WTC11 (cell line): ENCODE results near the gene BOC. TPM values are rescaled to one million over a fixed set of nuclear protein-coding genes. Genes with fewer than 3 reads are reported as not detected.

ENCODE experiments used
- ATAC-seq: fragments of 200-7000 bp; cut with Tn5 transposase; 2 replicates; pipeline ENCODE4 v1.10.0; 2021; ENCODE audit warnings: mild to moderate bottlenecking, moderate library complexity
- CTCF ChIA-PET: fragments of 300-600 bp; sonication (Branson Sonifier 250); formaldehyde crosslinking; loops from one replicate; lab custom pipeline; 2021; ENCODE audit warnings: antibody characterized with exemption; lab: Charles Lee
- POLR2A ChIA-PET: fragments of 350-600 bp; sonication (Branson Sonifier 250); formaldehyde crosslinking; loops from one replicate; lab custom pipeline; 2021; ENCODE audit warnings: antibody characterized with exemption; lab: Charles Lee
- DNase-seq: peaks from one replicate; pipeline ENCODE4 v3.0.0; 2021; ENCODE audit warnings: low spot score
- H3K27ac Mint-ChIP-seq: 2 replicates; pipeline ENCODE4 v1.8.0; 2021; ENCODE audit warnings: mixed read lengths
- H3K27me3 Mint-ChIP-seq: 2 replicates; pipeline ENCODE4 v1.8.0; 2021; ENCODE audit warnings: low read depth, mild to moderate bottlenecking, moderate library complexity, mixed read lengths
- H3K36me3 Mint-ChIP-seq: 2 replicates; pipeline ENCODE4 v1.8.0; 2021; ENCODE audit warnings: mixed read lengths
- H3K4me1 Mint-ChIP-seq: 2 replicates; pipeline ENCODE4 v1.8.0; 2022; ENCODE audit warnings: mixed read lengths
- H3K4me3 Mint-ChIP-seq: 2 replicates; pipeline ENCODE4 v1.8.0; 2021; ENCODE audit warnings: mild to moderate bottlenecking, moderate library complexity, mixed read lengths
- H3K9me3 Mint-ChIP-seq: 2 replicates; pipeline ENCODE4 v1.8.0; 2021; ENCODE audit warnings: mixed read lengths
- CREB1 ChIP-seq: sonication (generic); formaldehyde crosslinking; IDR thresholded peaks from 2 replicates; pipeline ENCODE4 v1.8.0; 2023; ENCODE audit warnings: mild to moderate bottlenecking, missing genetic modification reagents
- ETV6 ChIP-seq: sonication (generic); formaldehyde crosslinking; IDR thresholded peaks from 2 replicates; pipeline ENCODE4 v1.8.1; 2022; ENCODE audit warnings: mild to moderate bottlenecking, missing genetic modification reagents
- MYBL2 ChIP-seq: sonication (generic); formaldehyde crosslinking; IDR thresholded peaks from 2 replicates; pipeline ENCODE4 v1.8.1; 2023; ENCODE audit warnings: mild to moderate bottlenecking, moderate library complexity, missing genetic modification reagents
- NR3C1 ChIP-seq: sonication (generic); formaldehyde crosslinking; conservative IDR thresholded peaks from 2 replicates; pipeline ENCODE4 v1.8.1; 2023; ENCODE audit warnings: low read depth, mild to moderate bottlenecking, missing genetic modification reagents
- PRRX2 ChIP-seq: fragments of 250-450 bp; sonication (Bioruptor Pico); IDR thresholded peaks from 2 replicates; pipeline ENCODE4 v1.8.0; 2021; ENCODE audit warnings: mild to moderate bottlenecking
- TCF7 ChIP-seq: sonication (generic); formaldehyde crosslinking; IDR thresholded peaks from 2 replicates; pipeline ENCODE4 v1.8.0; 2022; ENCODE audit warnings: mild to moderate bottlenecking, low read depth, missing genetic modification reagents, moderate library complexity
- ZNF121 ChIP-seq: sonication (generic); formaldehyde crosslinking; IDR thresholded peaks from 2 replicates; pipeline ENCODE4 v1.8.0; 2023; ENCODE audit warnings: missing genetic modification reagents
- ZNF232 ChIP-seq: sonication (generic); formaldehyde crosslinking; IDR thresholded peaks from 2 replicates; pipeline ENCODE4 v1.8.0; 2022; ENCODE audit warnings: mild to moderate bottlenecking, missing genetic modification reagents
- ZNF263 ChIP-seq: sonication (generic); formaldehyde crosslinking; IDR thresholded peaks from 2 replicates; pipeline ENCODE4 v1.8.1; 2022; ENCODE audit warnings: low read depth, mild to moderate bottlenecking, moderate library complexity, missing genetic modification reagents
- total RNA-seq: library from RNA; stranded (reverse); gene quantifications from 3 replicates; pipeline ENCODE4 v1.2.3, GENCODE V29; 2021
- TF ChIP-seq, protein P1 (sequence below): sonication (generic); formaldehyde crosslinking; conservative IDR thresholded peaks from 2 replicates; pipeline ENCODE4 v1.8.1; 2022; ENCODE audit warnings: mild to moderate bottlenecking, missing genetic modification reagents
- TF ChIP-seq, protein P2 (sequence below): sonication (generic); formaldehyde crosslinking; IDR thresholded peaks from 2 replicates; pipeline ENCODE4 v1.8.1; 2022; ENCODE audit warnings: missing genetic modification reagents, borderline replicate concordance
- TF ChIP-seq, protein P3 (sequence below): sonication (generic); formaldehyde crosslinking; IDR thresholded peaks from 2 replicates; pipeline ENCODE4 v1.8.1; 2023; ENCODE audit warnings: mild to moderate bottlenecking, missing genetic modification reagents
- TF ChIP-seq, protein P4 (sequence below): fragments of 250-450 bp; sonication (Bioruptor Pico); IDR thresholded peaks from 2 replicates; pipeline ENCODE4 v1.9.0; 2021; ENCODE audit warnings: mild to moderate bottlenecking
- TF ChIP-seq, protein P5 (sequence below): sonication (generic); formaldehyde crosslinking; IDR thresholded peaks from 2 replicates; pipeline ENCODE4 v1.8.1; 2022; ENCODE audit warnings: mild to moderate bottlenecking, missing genetic modification reagents, moderate library complexity, borderline replicate concordance
- TF ChIP-seq, protein P6 (sequence below): sonication (generic); formaldehyde crosslinking; IDR thresholded peaks from 2 replicates; pipeline ENCODE4 v1.8.1; 2023; ENCODE audit warnings: mild to moderate bottlenecking, missing genetic modification reagents, moderate library complexity
- TF ChIP-seq, protein P7 (sequence below): fragments of 200-600 bp; IDR thresholded peaks from 2 replicates; pipeline ENCODE4 v1.8.0; 2022; ENCODE audit warnings: antibody characterized with exemption
- TF ChIP-seq, protein P8 (sequence below): sonication (generic); formaldehyde crosslinking; IDR thresholded peaks from 2 replicates; pipeline ENCODE4 v1.8.0; 2023; ENCODE audit warnings: mild to moderate bottlenecking, missing genetic modification reagents

The BOC gene
- total RNA-seq, 1 experiment from 2014 or later: 8.0 TPM

DNA sequence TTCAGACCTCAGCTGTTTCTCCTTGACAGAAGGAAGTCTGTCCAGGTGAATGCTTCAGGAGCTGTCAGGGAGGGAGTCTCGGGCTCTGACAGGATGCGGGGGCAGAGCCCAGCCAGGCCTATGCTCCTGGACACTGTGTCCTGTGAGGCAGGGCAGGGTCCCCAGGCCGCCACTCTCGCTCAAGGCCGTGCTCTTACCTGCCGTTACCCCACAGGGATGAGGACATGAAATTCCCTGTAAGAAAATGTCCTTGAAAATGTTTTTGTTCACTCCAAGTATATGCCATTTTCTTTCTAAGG is 63.9 kb downstream of the BOC start (continued):
- TF ChIP-seq, protein P1, sequence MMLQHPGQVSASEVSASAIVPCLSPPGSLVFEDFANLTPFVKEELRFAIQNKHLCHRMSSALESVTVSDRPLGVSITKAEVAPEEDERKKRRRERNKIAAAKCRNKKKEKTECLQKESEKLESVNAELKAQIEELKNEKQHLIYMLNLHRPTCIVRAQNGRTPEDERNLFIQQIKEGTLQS (CRISPR knock-in tag): no peak
- TF ChIP-seq, protein P2, sequence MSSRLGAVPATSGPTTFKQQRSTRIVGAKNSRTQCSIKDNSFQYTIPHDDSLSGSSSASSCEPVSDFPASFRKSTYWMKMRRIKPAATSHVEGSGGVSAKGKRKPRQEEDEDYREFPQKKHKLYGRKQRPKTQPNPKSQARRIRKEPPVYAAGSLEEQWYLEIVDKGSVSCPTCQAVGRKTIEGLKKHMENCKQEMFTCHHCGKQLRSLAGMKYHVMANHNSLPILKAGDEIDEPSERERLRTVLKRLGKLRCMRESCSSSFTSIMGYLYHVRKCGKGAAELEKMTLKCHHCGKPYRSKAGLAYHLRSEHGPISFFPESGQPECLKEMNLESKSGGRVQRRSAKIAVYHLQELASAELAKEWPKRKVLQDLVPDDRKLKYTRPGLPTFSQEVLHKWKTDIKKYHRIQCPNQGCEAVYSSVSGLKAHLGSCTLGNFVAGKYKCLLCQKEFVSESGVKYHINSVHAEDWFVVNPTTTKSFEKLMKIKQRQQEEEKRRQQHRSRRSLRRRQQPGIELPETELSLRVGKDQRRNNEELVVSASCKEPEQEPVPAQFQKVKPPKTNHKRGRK: no peak
- TF ChIP-seq ZNF121 (CRISPR knock-in tag) (no peak), TCF7 (CRISPR knock-in tag) (no peak), ZNF263 (CRISPR knock-in tag) (no peak)
- TF ChIP-seq, protein P3, sequence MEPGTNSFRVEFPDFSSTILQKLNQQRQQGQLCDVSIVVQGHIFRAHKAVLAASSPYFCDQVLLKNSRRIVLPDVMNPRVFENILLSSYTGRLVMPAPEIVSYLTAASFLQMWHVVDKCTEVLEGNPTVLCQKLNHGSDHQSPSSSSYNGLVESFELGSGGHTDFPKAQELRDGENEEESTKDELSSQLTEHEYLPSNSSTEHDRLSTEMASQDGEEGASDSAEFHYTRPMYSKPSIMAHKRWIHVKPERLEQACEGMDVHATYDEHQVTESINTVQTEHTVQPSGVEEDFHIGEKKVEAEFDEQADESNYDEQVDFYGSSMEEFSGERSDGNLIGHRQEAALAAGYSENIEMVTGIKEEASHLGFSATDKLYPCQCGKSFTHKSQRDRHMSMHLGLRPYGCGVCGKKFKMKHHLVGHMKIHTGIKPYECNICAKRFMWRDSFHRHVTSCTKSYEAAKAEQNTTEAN (CRISPR knock-in tag): no peak

DNA sequence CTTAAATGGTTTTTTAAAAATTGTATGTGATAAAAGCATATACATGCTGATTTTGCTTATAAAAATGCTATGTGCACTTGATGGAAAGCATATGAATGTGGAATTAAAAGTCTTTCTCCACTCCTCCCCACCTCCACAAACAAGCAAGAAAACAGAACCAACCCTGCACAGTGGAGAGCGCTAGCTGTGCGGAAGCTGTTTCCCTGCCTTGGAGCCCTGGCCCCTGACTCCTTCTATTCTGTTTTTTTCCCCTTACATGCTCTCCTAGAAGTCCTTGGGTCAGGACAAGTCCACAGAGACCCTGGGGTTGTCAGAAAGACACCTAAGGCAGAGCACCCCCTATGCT is 64.2 kb downstream of the BOC start:
- POLR2A ChIA-PET: interaction anchor here (1.1 kb wide), 1 partner anchor 21 kb away, joined by 3 read pairs; no protein-coding TSS in a partner anchor
- H3K4me3 Mint-ChIP-seq: no peak overlapping the region
- H3K36me3 Mint-ChIP-seq: no peaks in the 10 kb centered on the region
- DNase-seq: no peak
- H3K9me3 Mint-ChIP-seq: no peaks in the 10 kb centered on the region
- TF ChIP-seq, protein P4, sequence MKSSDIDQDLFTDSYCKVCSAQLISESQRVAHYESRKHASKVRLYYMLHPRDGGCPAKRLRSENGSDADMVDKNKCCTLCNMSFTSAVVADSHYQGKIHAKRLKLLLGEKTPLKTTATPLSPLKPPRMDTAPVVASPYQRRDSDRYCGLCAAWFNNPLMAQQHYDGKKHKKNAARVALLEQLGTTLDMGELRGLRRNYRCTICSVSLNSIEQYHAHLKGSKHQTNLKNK: no peak
- TF ChIP-seq ZNF232 (CRISPR knock-in tag) (no peak), PRRX2 (CRISPR knock-in tag) (no peak), CREB1 (no peak)
- TF ChIP-seq, protein P5, sequence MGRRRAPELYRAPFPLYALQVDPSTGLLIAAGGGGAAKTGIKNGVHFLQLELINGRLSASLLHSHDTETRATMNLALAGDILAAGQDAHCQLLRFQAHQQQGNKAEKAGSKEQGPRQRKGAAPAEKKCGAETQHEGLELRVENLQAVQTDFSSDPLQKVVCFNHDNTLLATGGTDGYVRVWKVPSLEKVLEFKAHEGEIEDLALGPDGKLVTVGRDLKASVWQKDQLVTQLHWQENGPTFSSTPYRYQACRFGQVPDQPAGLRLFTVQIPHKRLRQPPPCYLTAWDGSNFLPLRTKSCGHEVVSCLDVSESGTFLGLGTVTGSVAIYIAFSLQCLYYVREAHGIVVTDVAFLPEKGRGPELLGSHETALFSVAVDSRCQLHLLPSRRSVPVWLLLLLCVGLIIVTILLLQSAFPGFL (CRISPR knock-in tag): no peak
- TF ChIP-seq, protein P6, sequence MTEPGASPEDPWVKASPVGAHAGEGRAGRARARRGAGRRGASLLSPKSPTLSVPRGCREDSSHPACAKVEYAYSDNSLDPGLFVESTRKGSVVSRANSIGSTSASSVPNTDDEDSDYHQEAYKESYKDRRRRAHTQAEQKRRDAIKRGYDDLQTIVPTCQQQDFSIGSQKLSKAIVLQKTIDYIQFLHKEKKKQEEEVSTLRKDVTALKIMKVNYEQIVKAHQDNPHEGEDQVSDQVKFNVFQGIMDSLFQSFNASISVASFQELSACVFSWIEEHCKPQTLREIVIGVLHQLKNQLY: no peak
- TF ChIP-seq, protein P7, sequence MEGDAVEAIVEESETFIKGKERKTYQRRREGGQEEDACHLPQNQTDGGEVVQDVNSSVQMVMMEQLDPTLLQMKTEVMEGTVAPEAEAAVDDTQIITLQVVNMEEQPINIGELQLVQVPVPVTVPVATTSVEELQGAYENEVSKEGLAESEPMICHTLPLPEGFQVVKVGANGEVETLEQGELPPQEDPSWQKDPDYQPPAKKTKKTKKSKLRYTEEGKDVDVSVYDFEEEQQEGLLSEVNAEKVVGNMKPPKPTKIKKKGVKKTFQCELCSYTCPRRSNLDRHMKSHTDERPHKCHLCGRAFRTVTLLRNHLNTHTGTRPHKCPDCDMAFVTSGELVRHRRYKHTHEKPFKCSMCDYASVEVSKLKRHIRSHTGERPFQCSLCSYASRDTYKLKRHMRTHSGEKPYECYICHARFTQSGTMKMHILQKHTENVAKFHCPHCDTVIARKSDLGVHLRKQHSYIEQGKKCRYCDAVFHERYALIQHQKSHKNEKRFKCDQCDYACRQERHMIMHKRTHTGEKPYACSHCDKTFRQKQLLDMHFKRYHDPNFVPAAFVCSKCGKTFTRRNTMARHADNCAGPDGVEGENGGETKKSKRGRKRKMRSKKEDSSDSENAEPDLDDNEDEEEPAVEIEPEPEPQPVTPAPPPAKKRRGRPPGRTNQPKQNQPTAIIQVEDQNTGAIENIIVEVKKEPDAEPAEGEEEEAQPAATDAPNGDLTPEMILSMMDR: no peak
- TF ChIP-seq, all 79 proteins: peak for 0
- CTCF ChIA-PET: interaction anchor here (1.0 to 2.4 kb wide), 7 partner anchors 10 to 541 kb away, joined by 3 to 13 read pairs (median 4); no protein-coding TSS in a partner anchor
- peaks cover 17% of the 10 kb centered on the region for H3K4me1 Mint-ChIP-seq
- ATAC-seq: no peak
- H3K27ac Mint-ChIP-seq: no peak overlapping the region
- H3K27me3 Mint-ChIP-seq: no peaks in the 10 kb centered on the region

DNA sequence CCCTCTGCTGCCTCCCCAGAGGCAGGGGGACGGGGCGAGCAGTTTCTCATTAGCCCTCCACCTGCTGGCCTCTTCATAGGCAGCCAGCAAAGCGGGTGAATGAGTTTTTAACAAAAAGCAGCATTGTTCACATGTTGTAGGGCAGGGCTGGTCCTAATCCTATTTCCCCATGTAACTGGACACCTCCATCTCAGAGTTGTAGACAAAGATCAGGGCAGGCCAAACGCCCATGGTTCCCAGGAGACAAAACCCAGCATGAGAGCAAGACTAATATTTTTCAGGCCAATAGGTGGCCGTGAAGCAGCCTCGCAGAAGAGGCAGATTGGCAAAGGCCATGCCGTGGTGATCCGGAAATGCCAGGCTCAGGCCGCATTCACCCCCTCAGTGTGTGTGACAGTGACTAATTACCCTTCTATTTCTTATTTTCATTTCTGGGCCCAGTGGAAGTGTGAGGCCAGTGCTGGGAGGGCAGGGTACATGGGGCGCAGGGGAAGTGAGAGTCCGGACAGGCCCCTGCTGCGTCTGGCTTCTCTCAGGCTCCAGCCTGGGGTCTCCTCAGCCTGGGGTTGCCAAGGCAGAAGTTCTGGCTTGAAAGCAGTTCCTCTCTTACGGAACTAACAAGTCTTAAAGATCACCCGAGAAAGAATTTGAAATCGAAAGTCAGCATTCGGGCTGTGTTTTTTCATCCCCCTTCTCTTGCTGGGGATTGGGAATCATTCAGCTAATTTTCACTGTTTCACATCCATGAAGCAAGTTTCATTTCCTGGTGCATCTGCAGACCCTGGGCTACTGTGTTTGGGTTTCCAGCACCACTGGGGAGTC is 64.8 kb downstream of the BOC start:
- H3K4me1 Mint-ChIP-seq: peaks cover 17% of the 10 kb centered on the region
- peak overlapping the region; percentile 82 for H3K27ac Mint-ChIP-seq
- POLR2A ChIA-PET: interaction anchor here (0.6 kb wide), 1 partner anchor 93 kb away, joined by 3 read pairs; no protein-coding TSS in a partner anchor
- TF ChIP-seq MYBL2 (CRISPR knock-in tag) (no peak), ETV6 (no peak), NR3C1 (CRISPR knock-in tag) (no peak)
- TF ChIP-seq, protein P2: no peak
- TF ChIP-seq, protein P8, sequence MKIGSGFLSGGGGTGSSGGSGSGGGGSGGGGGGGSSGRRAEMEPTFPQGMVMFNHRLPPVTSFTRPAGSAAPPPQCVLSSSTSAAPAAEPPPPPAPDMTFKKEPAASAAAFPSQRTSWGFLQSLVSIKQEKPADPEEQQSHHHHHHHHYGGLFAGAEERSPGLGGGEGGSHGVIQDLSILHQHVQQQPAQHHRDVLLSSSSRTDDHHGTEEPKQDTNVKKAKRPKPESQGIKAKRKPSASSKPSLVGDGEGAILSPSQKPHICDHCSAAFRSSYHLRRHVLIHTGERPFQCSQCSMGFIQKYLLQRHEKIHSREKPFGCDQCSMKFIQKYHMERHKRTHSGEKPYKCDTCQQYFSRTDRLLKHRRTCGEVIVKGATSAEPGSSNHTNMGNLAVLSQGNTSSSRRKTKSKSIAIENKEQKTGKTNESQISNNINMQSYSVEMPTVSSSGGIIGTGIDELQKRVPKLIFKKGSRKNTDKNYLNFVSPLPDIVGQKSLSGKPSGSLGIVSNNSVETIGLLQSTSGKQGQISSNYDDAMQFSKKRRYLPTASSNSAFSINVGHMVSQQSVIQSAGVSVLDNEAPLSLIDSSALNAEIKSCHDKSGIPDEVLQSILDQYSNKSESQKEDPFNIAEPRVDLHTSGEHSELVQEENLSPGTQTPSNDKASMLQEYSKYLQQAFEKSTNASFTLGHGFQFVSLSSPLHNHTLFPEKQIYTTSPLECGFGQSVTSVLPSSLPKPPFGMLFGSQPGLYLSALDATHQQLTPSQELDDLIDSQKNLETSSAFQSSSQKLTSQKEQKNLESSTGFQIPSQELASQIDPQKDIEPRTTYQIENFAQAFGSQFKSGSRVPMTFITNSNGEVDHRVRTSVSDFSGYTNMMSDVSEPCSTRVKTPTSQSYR (CRISPR knock-in tag): no peak

More for the DNA sequence above, 64.8 kb downstream of the BOC start:
- CTCF ChIA-PET: interaction anchor here (0.9 to 4.9 kb wide), 7 partner anchors 11 to 541 kb away, joined by 3 to 36 read pairs (median 6); partner anchors contain the start of gene BOC
- ATAC-seq: peak; percentile 43
- Mint-ChIP-seq H3K4me3 (no peak overlapping the region), H3K9me3 (no peaks in the 10 kb centered on the region), H3K36me3 (no peaks in the 10 kb centered on the region; the same call in 1 of the 2 replicates), H3K27me3 (no peaks in the 10 kb centered on the region)
- DNase-seq: no peak
